ENCODE results near the gene SAPCD1. TPM values are rescaled to one million over a fixed set of nuclear protein-coding genes. Genes with fewer than 3 reads are reported as not detected.

SAPCD1 gene
- total RNA-seq, 1 experiment from 2014 or later = 3.2 TPM

DNA sequence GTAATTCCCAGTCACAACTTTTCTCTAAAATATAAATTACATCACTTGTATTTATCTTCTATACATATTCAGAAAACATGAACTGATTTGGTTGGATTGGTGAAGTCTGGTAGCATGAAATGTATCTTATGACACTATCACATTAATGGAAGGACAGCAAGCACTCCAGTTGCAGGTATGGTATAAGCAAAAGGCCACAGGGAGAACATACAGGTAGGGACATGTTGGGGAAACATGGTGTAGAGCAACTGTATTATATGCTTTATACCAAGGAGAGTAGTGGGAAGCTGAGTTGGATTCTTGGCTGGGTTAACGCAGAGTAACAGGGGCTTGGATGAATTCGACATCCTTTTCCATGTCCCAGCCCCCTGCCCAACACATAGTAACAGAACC is 34.5 kb downstream of the SAPCD1 start:
- H4K91ac ChIP-seq (ENCODE audit: insufficient read length, low read depth, low read length) = no peak overlapping the region
- H3K18ac ChIP-seq (ENCODE audit: insufficient read length, low read depth, low read length) = no peak overlapping the region
- no peak overlapping the region for H3T11ph ChIP-seq (ENCODE audit: low read length)
- H2AFZ ChIP-seq (ENCODE audit: low read length) = no peak overlapping the region
- H4K8ac ChIP-seq (replicated peaks; ENCODE audit: insufficient read length, low read depth, low read length) = no peak overlapping the region
- no peak overlapping the region for H2AK5ac ChIP-seq (ENCODE audit: insufficient read length, low read length)
- no peak overlapping the region for H2BK120ac ChIP-seq (ENCODE audit: low read depth, low read length, poor library complexity, severe bottlenecking)
- H2BK5ac ChIP-seq (ENCODE audit: insufficient read length, low read length) = no peak overlapping the region
- no peak overlapping the region for H2BK12ac ChIP-seq (ENCODE audit: insufficient read length, low read depth, low read length)
- H3K79me1 ChIP-seq (ENCODE audit: insufficient read depth, low read depth, low read length, poor library complexity, severe bottlenecking) = no peaks in the 10 kb centered on the region
- WGBS (ENCODE audit: extremely low coverage, insufficient read length, low lambda C conversion rate) = no CpG with 5 or more reads among the region's 2 CpGs
- no peak overlapping the region for H2BK15ac ChIP-seq (ENCODE audit: low read depth, low read length)
- H3K56ac ChIP-seq (ENCODE audit: insufficient read length, low read depth, low read length) = no peak overlapping the region
- Mint-ChIP-seq H3K27me3 (ENCODE audit: low read depth) (no peaks in the 10 kb centered on the region), H3K27ac (peak overlapping the region in 1 of 3 experiments; percentile 26; a peak in 2 of 7 replicates), H3K9me3 (no peaks in the 10 kb centered on the region), H3K4me1 (peaks cover 6 to 7% of the 10 kb centered on the region in 2 experiments), H3K4me3 (peak overlapping the region in 1 of 2 experiments; percentile 48; a peak in 1 of 5 replicates), H3K36me3 (ENCODE audit: insufficient read depth in 1 of 3, low read depth in 3 of 3) (peaks cover 7 to 53% (median 42%) of the 10 kb centered on the region in 3 experiments; a peak in 6 of 7 replicates)
- H3K14ac ChIP-seq (ENCODE audit: insufficient read depth, low read length) = no peak overlapping the region
- H3K79me2 ChIP-seq (ENCODE audit: insufficient read depth, low read length) = peaks cover 2% of the 10 kb centered on the region; the same call in 1 of the 2 replicates
- peaks cover 3% of the 10 kb centered on the region for H3K23me2 ChIP-seq (ENCODE audit: insufficient read length, low read depth, low read length, poor library complexity, severe bottlenecking)
- no peak overlapping the region for H4K5ac ChIP-seq (ENCODE audit: insufficient read length, low read depth, low read length)
- TF ChIP-seq, protein P1, sequence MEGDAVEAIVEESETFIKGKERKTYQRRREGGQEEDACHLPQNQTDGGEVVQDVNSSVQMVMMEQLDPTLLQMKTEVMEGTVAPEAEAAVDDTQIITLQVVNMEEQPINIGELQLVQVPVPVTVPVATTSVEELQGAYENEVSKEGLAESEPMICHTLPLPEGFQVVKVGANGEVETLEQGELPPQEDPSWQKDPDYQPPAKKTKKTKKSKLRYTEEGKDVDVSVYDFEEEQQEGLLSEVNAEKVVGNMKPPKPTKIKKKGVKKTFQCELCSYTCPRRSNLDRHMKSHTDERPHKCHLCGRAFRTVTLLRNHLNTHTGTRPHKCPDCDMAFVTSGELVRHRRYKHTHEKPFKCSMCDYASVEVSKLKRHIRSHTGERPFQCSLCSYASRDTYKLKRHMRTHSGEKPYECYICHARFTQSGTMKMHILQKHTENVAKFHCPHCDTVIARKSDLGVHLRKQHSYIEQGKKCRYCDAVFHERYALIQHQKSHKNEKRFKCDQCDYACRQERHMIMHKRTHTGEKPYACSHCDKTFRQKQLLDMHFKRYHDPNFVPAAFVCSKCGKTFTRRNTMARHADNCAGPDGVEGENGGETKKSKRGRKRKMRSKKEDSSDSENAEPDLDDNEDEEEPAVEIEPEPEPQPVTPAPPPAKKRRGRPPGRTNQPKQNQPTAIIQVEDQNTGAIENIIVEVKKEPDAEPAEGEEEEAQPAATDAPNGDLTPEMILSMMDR (conservative IDR thresholded peaks at IDR 0.05) = no peak
- no peak overlapping the region for H3K27ac ChIP-seq (ENCODE audit: insufficient read length, low read depth, low read length)
- H3K27me3 ChIP-seq (ENCODE audit: insufficient read depth, low read length) = no peaks in the 10 kb centered on the region
- H3K23ac ChIP-seq (ENCODE audit: insufficient read length, low read depth, low read length) = no peak overlapping the region
- no peaks in the 10 kb centered on the region for H3K4me1 ChIP-seq (ENCODE audit: insufficient read depth, low read length)
- H2BK20ac ChIP-seq (ENCODE audit: low read depth, low read length, poor library complexity, severe bottlenecking) = no peak overlapping the region
- no peak overlapping the region for H3K4ac ChIP-seq (ENCODE audit: low read depth, low read length)
- H4K20me1 ChIP-seq (ENCODE audit: control insufficient read depth, insufficient read depth, insufficient read length) = no peaks in the 10 kb centered on the region
- H3K9me3 ChIP-seq (ENCODE audit: control insufficient read depth, low read depth, low read length) = no peaks in the 10 kb centered on the region
- no peak overlapping the region for H3K9ac ChIP-seq (ENCODE audit: extremely low read depth, insufficient read length, low read length)
- no peak for DNase-seq
- no peak overlapping the region for H3K4me2 ChIP-seq (ENCODE audit: insufficient read depth, insufficient read length, low read length)
